Liver (tissue), 9 donors: ENCODE results near the gene NF1. TPM values are rescaled to one million over a fixed set of nuclear protein-coding genes. Genes with fewer than 3 reads are reported as not detected.

Source experiments
- DNase-seq: peaks from one replicate; pipeline ENCODE4 v3.0.0-alpha.2; 2017; ENCODE audit warnings: low spot score
- H3K27ac ChIP-seq, 2 donors: one replicate each; pipeline ENCODE4 v1.7.0; 2013; ENCODE audit warnings: inconsistent platforms in 2 of 2, low read length in 2 of 2, control low read depth in 1 of 2, low read depth in 1 of 2, mild to moderate bottlenecking in 1 of 2
- H3K27me3 ChIP-seq, 4 donors: one replicate each; pipeline versions ENCODE4 v1.6.1 to v1.7.0; 2013; ENCODE audit warnings: low read length in 3 of 4, inconsistent platforms in 1 of 4, mild to moderate bottlenecking in 1 of 4, moderate library complexity in 1 of 4; ENCODE audit not compliant: control insufficient read depth in 4 of 4, insufficient read depth in 4 of 4
- H3K36me3 ChIP-seq, 4 donors: one replicate each; pipeline versions ENCODE4 v1.6.1 to v1.7.0; 2013; ENCODE audit warnings: low read length in 3 of 4, mild to moderate bottlenecking in 3 of 4, low read depth in 1 of 4, moderate library complexity in 1 of 4; ENCODE audit not compliant: control insufficient read depth in 4 of 4, insufficient read depth in 3 of 4
- H3K4me1 ChIP-seq, 4 donors: one replicate each; pipeline versions ENCODE4 v1.6.1 to v1.7.0; 2013; ENCODE audit warnings: low read length in 3 of 4, mild to moderate bottlenecking in 3 of 4, moderate library complexity in 1 of 4; ENCODE audit not compliant: control insufficient read depth in 4 of 4, insufficient read depth in 4 of 4
- H3K4me3 ChIP-seq, 3 donors: one replicate each; pipeline versions ENCODE4 v1.6.1 to v1.7.0; 2013; ENCODE audit warnings: low read length in 3 of 3, control low read depth in 1 of 3, low read depth in 1 of 3, mild to moderate bottlenecking in 1 of 3
- H3K9ac ChIP-seq, 2 donors: one replicate each; pipeline ENCODE4 v1.7.0; 2013; ENCODE audit warnings: low read length in 2 of 2, mild to moderate bottlenecking in 2 of 2, moderate library complexity in 2 of 2, control low read depth in 1 of 2, low read depth in 1 of 2
- H3K9me3 ChIP-seq, 4 donors: one replicate each; pipeline versions ENCODE4 v1.6.1 to v1.7.0; 2013; ENCODE audit warnings: low read length in 3 of 4; ENCODE audit not compliant: control insufficient read depth in 4 of 4
- CTCF ChIP-seq: fragments of 150-350 bp; IDR thresholded peaks from 2 replicates; pipeline ENCODE4 v1.5.1; 2017; ENCODE audit warnings: improper control_type of control experiment, low read depth, low read length; ENCODE audit not compliant: missing input control
- EGR1 ChIP-seq, 2 donors: IDR thresholded peaks; 2 replicates each; pipeline ENCODE4 v1.6.1; 2016 to 2018; ENCODE audit warnings: antibody characterized with exemption in 2 of 2, low read depth in 2 of 2
- HNF4A ChIP-seq, 2 donors: conservative IDR thresholded peaks; 2 replicates each; pipeline ENCODE4 v1.6.1; 2016; ENCODE audit warnings: antibody characterized with exemption in 2 of 2, mild to moderate bottlenecking in 2 of 2
- HNF4G ChIP-seq: IDR thresholded peaks from 2 replicates; pipeline ENCODE4 v1.6.1; 2016; ENCODE audit warnings: antibody characterized with exemption
- TAF1 ChIP-seq: conservative IDR thresholded peaks from 2 replicates; pipeline ENCODE4 v1.6.1; 2016; ENCODE audit warnings: antibody characterized with exemption, mild to moderate bottlenecking
- YY1 ChIP-seq: IDR thresholded peaks from 2 replicates; pipeline ENCODE4 v1.6.1; 2016; ENCODE audit warnings: antibody characterized with exemption, mild to moderate bottlenecking
- WGBS: extraction: QIAGEN DNeasy Blood & Tissue Kit; methylation state at CpG from one replicate; pipeline ENCODE4 v1.1.7; 2013; 5-methylcytosine and 5-hydroxymethylcytosine counted together
- polyA plus RNA-seq, 2 donors: library from polyadenylated mRNA; stranded (reverse) in 1 of 2; unstranded in 1 of 2; fragments of 200-250 nt in 1 of 2; fragments of >200 nt in 1 of 2; fragmentation: Nextera tagmentation in 1 of 2; extraction: Ambion mirVana in 1 of 2; gene quantifications; one replicate each; pipeline versions ENCODE4 v1.2.1 to v1.2.3, GENCODE V29; 2013 to 2015
- total RNA-seq, 2 donors: library from RNA; depleted of rRNA; stranded (reverse); fragments of >200 nt; gene quantifications; one replicate each; pipeline ENCODE4 v1.2.3, GENCODE V29; 2014
- TF ChIP-seq, protein P1 (sequence below): IDR thresholded peaks from 2 replicates; pipeline ENCODE4 v1.6.1; 2016; ENCODE audit warnings: antibody characterized with exemption
- donor health status: healthy.
- donor health status: healthy.
- donor health status: healthy.
- donor health status: healthy.
- donor health status: healthy.

NF1 gene
- total and polyA plus RNA-seq, 4 donors, result 4.6 to 42.6 (median 13.5) TPM

DNA sequence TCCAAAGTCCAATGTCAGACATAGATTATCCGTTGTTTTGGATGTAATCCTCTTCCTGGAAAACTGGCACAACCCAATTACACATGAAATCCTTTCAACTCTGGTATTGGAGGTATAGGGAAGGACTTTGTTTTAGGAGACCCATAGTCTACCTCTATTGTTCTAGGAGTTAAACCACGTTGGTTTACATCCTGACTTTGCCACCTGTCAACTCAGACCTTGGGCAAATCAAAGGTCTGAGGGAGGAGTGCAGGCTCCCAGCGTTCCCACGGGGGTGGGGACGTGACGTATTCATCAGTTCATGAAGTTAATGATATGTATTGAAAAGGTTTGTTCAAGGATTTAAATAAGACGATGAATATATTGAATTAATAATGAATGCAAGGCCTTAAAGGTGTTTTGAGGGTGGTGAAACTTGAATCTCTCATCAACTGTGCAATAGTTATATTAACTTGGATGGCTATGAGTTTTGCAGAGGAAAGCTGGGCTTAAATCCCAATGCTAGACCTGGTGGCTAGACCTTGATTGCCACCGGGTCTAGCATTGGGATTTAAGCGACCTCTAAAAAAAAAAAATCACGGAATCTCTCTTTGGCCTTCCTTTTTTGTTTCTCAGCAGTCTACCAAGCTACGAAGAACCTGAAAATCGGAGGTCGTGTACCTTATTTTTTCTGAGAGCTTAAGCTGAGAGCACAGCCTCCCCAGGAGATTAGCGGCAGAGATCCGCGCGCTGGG, 744 bp upstream of the NF1 start:
- Histone ChIP-seq H3K27ac (peak overlapping the region; percentile 92 to 97), H3K9ac (peak overlapping the region in 1 of 2 donors; percentile 80), H3K9me3 (no peaks in the 10 kb centered on the region), H3K27me3 (no peaks in the 10 kb centered on the region), H3K4me1 (peaks cover 0 to 12% (median 10%) of the 10 kb centered on the region in 4 donors), H3K4me3 (peak overlapping the region in 1 of 3 donors; percentile 96), H3K36me3 (no peaks in the 10 kb centered on the region)
- TF ChIP-seq EGR1 (IDR thresholded peaks at IDR 0.05; ENCODE audit: low read depth in 2 of 2) (no peak), HNF4A (conservative IDR thresholded peaks at IDR 0.05) (peak in 1 of 2 donors; percentile 41)
- WGBS, result 33% methylated on average over 17 of the region's 17 CpGs
- no peak for DNase-seq

- peak overlapping the region; percentile 75 to 96 (median 85) for H3K4me3 ChIP-seq
- TF ChIP-seq CTCF, result no peak
- TF ChIP-seq HNF4G, result no peak
- TF ChIP-seq TAF1, result no peak
- peak; percentile 6 for TF ChIP-seq YY1
- peak overlapping the region; percentile 74 to 77 for H3K9ac ChIP-seq
- peak; percentile 51 for DNase-seq
- peak overlapping the region; percentile 92 to 97 for H3K27ac ChIP-seq
- H3K4me1 ChIP-seq, result peaks cover 0 to 12% (median 10%) of the 10 kb centered on the region in 4 donors
- WGBS, result 2% methylated on average over 45 of the region's 45 CpGs
- no peaks in the 10 kb centered on the region for H3K27me3 ChIP-seq
- no peaks in the 10 kb centered on the region for H3K36me3 ChIP-seq
- no peaks in the 10 kb centered on the region for H3K9me3 ChIP-seq
Observed at GRCh38 chr17:31095236-31096105, 694 bp downstream of the NF1 start.

- peak overlapping the region in 1 of 2 donors; percentile 97 for H3K27ac ChIP-seq
- H3K4me3 ChIP-seq, result peak overlapping the region; percentile 75 to 96 (median 85)
- H3K9ac ChIP-seq, result peak overlapping the region in 1 of 2 donors; percentile 77
- no peak for DNase-seq
- WGBS, result 21% methylated on average over 5 of the region's 5 CpGs
- no peak for TF ChIP-seq EGR1 (IDR thresholded peaks at IDR 0.05; ENCODE audit: low read depth in 2 of 2)
- no peak for TF ChIP-seq HNF4G
- TF ChIP-seq CTCF, result no peak
- TF ChIP-seq, protein P1, sequence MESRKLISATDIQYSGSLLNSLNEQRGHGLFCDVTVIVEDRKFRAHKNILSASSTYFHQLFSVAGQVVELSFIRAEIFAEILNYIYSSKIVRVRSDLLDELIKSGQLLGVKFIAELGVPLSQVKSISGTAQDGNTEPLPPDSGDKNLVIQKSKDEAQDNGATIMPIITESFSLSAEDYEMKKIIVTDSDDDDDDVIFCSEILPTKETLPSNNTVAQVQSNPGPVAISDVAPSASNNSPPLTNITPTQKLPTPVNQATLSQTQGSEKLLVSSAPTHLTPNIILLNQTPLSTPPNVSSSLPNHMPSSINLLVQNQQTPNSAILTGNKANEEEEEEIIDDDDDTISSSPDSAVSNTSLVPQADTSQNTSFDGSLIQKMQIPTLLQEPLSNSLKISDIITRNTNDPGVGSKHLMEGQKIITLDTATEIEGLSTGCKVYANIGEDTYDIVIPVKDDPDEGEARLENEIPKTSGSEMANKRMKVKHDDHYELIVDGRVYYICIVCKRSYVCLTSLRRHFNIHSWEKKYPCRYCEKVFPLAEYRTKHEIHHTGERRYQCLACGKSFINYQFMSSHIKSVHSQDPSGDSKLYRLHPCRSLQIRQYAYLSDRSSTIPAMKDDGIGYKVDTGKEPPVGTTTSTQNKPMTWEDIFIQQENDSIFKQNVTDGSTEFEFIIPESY, result no peak
- H3K4me1 ChIP-seq, result peaks cover 0 to 12% (median 10%) of the 10 kb centered on the region in 4 donors
- H3K9me3 ChIP-seq, result no peaks in the 10 kb centered on the region
- no peaks in the 10 kb centered on the region for H3K27me3 ChIP-seq
- no peaks in the 10 kb centered on the region for H3K36me3 ChIP-seq
Observed at GRCh38 chr17:31096106-31096436, 1.3 kb downstream of the NF1 start.
